Nephron (organoid): Measurements from ENCODE around the gene ARHGAP18.

Experiments
- H3K27ac Mint-ChIP-seq, 3 experiments: 2 replicates each; pipeline ENCODE4 v1.8.0; 2020; ENCODE audit warnings: mixed read lengths in 3 of 3, mild to moderate bottlenecking in 2 of 3, moderate library complexity in 1 of 3
- H3K27me3 Mint-ChIP-seq: 2 replicates; pipeline ENCODE4 v1.8.0; 2021; ENCODE audit warnings: low read depth, mild to moderate bottlenecking, moderate library complexity, mixed read lengths
- H3K36me3 Mint-ChIP-seq: 2 replicates; pipeline ENCODE4 v1.8.0; 2020; ENCODE audit warnings: low read depth, mixed read lengths
- H3K4me1 Mint-ChIP-seq: 2 replicates; pipeline ENCODE4 v1.8.0; 2020; ENCODE audit warnings: mixed read lengths
- H3K4me3 Mint-ChIP-seq, 3 experiments: 2 replicates each; pipeline ENCODE4 v1.8.0; 2020; ENCODE audit warnings: mild to moderate bottlenecking in 3 of 3, mixed read lengths in 3 of 3, moderate library complexity in 2 of 3
- H3K9me3 Mint-ChIP-seq: 2 replicates; pipeline ENCODE4 v1.8.0; 2020; ENCODE audit warnings: mixed read lengths
- CTCF ChIP-seq, 3 experiments: fragments of 200-600 bp; sonication (generic); IDR thresholded peaks; one replicate each; pipeline ENCODE4 v1.5.0; 2021; ENCODE audit warnings: antibody characterized with exemption in 3 of 3; ENCODE audit not compliant: unreplicated experiment in 3 of 3

The ARHGAP18 gene

GRCh38 chr6:129565366-129565765 lies 144.6 kb downstream of the ARHGAP18 start:
- peaks cover 5% of the 10 kb centered on the region for H3K36me3 Mint-ChIP-seq
- no peak for TF ChIP-seq CTCF (IDR thresholded peaks at IDR 0.05; ENCODE audit: unreplicated experiment in 3 of 3)
- H3K4me1 Mint-ChIP-seq, result peaks cover 8% of the 10 kb centered on the region
- H3K9me3 Mint-ChIP-seq, result peaks cover 8% of the 10 kb centered on the region
- H3K27ac Mint-ChIP-seq, result peak overlapping the region in 1 of 3 experiments; percentile 81
- H3K27me3 Mint-ChIP-seq, result no peaks in the 10 kb centered on the region
- H3K4me3 Mint-ChIP-seq, result no peak overlapping the region

DNA sequence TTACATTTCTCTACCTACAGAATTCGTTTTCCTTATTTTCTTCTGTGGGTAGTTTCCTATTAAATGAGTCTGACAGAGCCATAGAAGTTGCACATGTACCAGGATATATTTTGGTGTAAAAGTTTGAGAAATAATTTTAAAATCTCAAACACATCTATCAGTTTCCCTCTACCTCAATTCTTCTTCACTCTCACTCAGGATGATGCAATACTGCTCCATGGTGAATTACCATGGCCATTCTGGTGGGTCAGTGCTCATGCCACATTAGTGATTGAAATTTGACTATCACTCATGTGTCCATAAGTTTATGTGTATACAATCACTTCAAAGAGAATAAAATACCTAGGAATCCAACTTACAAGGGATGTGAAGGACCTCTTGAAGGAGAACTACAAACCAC lies 151.7 kb downstream of the ARHGAP18 start:
- Mint-ChIP-seq H3K9me3 (no peaks in the 10 kb centered on the region), H3K36me3 (peaks cover 6% of the 10 kb centered on the region), H3K4me1 (peaks cover 6% of the 10 kb centered on the region), H3K27ac (no peak overlapping the region), H3K4me3 (no peak overlapping the region), H3K27me3 (no peaks in the 10 kb centered on the region)
- no peak for TF ChIP-seq CTCF (IDR thresholded peaks at IDR 0.05; ENCODE audit: unreplicated experiment in 3 of 3)

GRCh38 chr6:129555206-129555832 lies 154.7 kb downstream of the ARHGAP18 start:
- H3K36me3 Mint-ChIP-seq, result peaks cover 6% of the 10 kb centered on the region

GRCh38 chr6:129552413-129552812 lies 157.6 kb downstream of the ARHGAP18 start:
- Mint-ChIP-seq H3K4me3 (no peak overlapping the region), H3K27ac (no peak overlapping the region)

More at GRCh38 chr6:129555206-129555832, 154.7 kb downstream of the ARHGAP18 start:
- H3K27ac Mint-ChIP-seq, result peak overlapping the region in 1 of 3 experiments; percentile 45
- peaks cover 6% of the 10 kb centered on the region for H3K4me1 Mint-ChIP-seq
- no peak for TF ChIP-seq CTCF (IDR thresholded peaks at IDR 0.05; ENCODE audit: unreplicated experiment in 3 of 3)
- no peaks in the 10 kb centered on the region for H3K27me3 Mint-ChIP-seq
- no peak overlapping the region for H3K4me3 Mint-ChIP-seq
- H3K9me3 Mint-ChIP-seq, result no peaks in the 10 kb centered on the region

GRCh38 chr6:129551486-129551885 lies 158.5 kb downstream of the ARHGAP18 start:
- Mint-ChIP-seq H3K36me3 (no peaks in the 10 kb centered on the region), H3K27me3 (no peaks in the 10 kb centered on the region), H3K4me3 (no peak overlapping the region), H3K4me1 (peaks cover 6% of the 10 kb centered on the region), H3K27ac (no peak overlapping the region), H3K9me3 (no peaks in the 10 kb centered on the region)
- no peak for TF ChIP-seq CTCF (IDR thresholded peaks at IDR 0.05; ENCODE audit: unreplicated experiment in 3 of 3)

More at GRCh38 chr6:129552413-129552812, 157.6 kb downstream of the ARHGAP18 start:
- TF ChIP-seq CTCF (IDR thresholded peaks at IDR 0.05; ENCODE audit: unreplicated experiment in 3 of 3), result no peak
- peaks cover 6% of the 10 kb centered on the region for H3K4me1 Mint-ChIP-seq
- peaks cover under 1% of the 10 kb centered on the region for H3K36me3 Mint-ChIP-seq
- no peaks in the 10 kb centered on the region for H3K27me3 Mint-ChIP-seq
- H3K9me3 Mint-ChIP-seq, result no peaks in the 10 kb centered on the region

- TF ChIP-seq CTCF (IDR thresholded peaks at IDR 0.05; ENCODE audit: unreplicated experiment in 3 of 3), result no peak
- Mint-ChIP-seq H3K27me3 (no peaks in the 10 kb centered on the region), H3K9me3 (peaks cover 6% of the 10 kb centered on the region), H3K4me3 (no peak overlapping the region), H3K4me1 (no peaks in the 10 kb centered on the region), H3K27ac (no peak overlapping the region), H3K36me3 (peaks cover 8% of the 10 kb centered on the region)
Measured at GRCh38 chr6:129546702-129547101, 163.3 kb downstream of the ARHGAP18 start.
